LNCaP clone FGC (cell line): ENCODE data around the gene CTXN1.

Experiments used
- DNase-seq: peaks from one replicate; pipeline ENCODE4 v3.0.0-alpha.2; 2011; ENCODE audit warnings: low read depth
- H3K4me3 ChIP-seq: 2 replicates; pipeline ENCODE4 v1.5.1; 2011; ENCODE audit warnings: mild to moderate bottlenecking, low read depth, low read length, control low read depth
- TF ChIP-seq, protein P1 (sequence below): IDR thresholded peaks from 2 replicates; pipeline ENCODE4 v1.5.1; 2012; ENCODE audit warnings: mild to moderate bottlenecking; ENCODE audit not compliant: control insufficient read depth, insufficient read depth; ENCODE audit errors: extremely low read depth

Gene CTXN1

DNA sequence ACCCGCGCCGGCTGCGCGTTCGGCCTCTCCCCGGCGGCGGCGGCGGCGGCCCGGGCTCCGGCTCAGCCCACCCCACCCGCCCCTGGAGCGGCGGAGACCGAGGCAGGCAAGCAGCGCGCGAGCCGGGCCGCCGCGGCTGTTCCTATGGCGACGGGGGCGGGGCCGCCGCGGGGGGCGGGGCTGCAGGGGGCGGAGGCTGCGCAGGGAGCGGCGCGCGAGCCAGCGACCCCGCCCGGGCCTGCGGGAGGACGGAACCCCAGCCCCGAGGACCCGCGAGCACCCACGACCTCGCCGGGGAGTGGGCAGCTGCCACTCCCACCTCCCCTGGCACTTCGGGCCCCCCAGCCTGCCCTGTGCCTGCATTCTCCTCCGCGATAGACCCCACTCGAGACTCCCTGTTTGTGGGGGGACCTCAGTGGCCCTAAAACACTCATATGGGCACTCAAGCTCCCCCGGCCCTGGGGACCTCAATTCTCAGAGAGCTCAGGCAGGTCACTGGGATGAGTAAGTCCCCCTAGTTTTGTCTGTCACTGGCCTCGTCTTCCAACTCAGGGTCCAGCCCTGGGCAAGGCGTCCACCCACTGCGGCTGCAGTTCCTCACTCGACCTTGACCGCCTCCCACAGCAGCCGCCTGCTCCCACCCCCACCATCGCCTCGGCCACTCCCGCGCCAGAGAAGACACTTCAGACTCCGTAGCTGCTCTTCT lies at the start of gene CTXN1:
TSS of gene CTXN1 (minus strand) at position 115 of the 706 bp plus-strand sequence. CDS start 597 bp downstream, outside the sequence.
- TF ChIP-seq, protein P1, sequence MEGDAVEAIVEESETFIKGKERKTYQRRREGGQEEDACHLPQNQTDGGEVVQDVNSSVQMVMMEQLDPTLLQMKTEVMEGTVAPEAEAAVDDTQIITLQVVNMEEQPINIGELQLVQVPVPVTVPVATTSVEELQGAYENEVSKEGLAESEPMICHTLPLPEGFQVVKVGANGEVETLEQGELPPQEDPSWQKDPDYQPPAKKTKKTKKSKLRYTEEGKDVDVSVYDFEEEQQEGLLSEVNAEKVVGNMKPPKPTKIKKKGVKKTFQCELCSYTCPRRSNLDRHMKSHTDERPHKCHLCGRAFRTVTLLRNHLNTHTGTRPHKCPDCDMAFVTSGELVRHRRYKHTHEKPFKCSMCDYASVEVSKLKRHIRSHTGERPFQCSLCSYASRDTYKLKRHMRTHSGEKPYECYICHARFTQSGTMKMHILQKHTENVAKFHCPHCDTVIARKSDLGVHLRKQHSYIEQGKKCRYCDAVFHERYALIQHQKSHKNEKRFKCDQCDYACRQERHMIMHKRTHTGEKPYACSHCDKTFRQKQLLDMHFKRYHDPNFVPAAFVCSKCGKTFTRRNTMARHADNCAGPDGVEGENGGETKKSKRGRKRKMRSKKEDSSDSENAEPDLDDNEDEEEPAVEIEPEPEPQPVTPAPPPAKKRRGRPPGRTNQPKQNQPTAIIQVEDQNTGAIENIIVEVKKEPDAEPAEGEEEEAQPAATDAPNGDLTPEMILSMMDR, result no peak
- DNase-seq, result no peak
- peak within 1 kb of the TSS; percentile 41 for H3K4me3 ChIP-seq

DNA sequence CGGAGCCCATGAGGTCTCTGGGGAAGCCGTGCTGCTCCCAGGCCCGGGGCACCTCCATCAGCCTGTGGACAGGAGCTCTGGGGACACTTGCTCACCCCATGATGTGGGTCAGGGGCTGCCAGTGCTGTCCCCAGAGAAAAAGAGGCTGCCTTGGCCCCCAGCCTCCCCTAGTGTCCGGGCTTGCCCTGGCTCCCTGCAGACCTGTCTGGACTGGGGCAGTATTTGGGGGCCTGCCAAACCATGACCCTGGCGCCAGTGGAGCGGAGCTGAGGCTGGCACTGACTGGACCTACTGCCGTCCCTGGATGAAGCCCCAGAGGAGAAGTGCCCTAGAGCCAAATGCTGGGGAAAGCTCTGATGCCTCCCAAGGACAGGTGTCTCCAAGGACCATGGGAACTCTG lies 49.1 kb upstream of the CTXN1 start:
- TF ChIP-seq, protein P1, result no peak
- no peak overlapping the region for H3K4me3 ChIP-seq
- DNase-seq, result no peak

DNA sequence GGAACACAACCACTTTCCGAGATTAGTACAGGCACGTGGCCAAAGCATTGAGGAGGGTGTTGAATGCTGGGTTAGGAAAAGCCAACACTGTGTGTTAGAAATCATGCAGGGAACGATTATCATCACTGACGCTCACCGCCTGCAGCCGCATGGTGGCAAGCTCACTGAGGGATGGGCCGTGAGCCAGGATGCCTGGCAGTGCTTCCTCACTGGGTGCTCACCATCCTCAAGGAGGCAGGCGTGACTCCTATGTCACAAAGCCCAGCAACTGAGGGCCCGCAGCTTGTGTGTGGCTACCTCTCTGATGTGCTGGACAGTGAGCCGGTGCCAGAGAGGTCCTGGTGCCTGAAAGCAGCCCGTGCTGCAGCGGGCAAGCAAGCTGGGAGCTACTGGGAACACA lies 47.9 kb upstream of the CTXN1 start:
- TF ChIP-seq, protein P1, result no peak
- H3K4me3 ChIP-seq, result no peak overlapping the region
- DNase-seq, result no peak

DNA sequence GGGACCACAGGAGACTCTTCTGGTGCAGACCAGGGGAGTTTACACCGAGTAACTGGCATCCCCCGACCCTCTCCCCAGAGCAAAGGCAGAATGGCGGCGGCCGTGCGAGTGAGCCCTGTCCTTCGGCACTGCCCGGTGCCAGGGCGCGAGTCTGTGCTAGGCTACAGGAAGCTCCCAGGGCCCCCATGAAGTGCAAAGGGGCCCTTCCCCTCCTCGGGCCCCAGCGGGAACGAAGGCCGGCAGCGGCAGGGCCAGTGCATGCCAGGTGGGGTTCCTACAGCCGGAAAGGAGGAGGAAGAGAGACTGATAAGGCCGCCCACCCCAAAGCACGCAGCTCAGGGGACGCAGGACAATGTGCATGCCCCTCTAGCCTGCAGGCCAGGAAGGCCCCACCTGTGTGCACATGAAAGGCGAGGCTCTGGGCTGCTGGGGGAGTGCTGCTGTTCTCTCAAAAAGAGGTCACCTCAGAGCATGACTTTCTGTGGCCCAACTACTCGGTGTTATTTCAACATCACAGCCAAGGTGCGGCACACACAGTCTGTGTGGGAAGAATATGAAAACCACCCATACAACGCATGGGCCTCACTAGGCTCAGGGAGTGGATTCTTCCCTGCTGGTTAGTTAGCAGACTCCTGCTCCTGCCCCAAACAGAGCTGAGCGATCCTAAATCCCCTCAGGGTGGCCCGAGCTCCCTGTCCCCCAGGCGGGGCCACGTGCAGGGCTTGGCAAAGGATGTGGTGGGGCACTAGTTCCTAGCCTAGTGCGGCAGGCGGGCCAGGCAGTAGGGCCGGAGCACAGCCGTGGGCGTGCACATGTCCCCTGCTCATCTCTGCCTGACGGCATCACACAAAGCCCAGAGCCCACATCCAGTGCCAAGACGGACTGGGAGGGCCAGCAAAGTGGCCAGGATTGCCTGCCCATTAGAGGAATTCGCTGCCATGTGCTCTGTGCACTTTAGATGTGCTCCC lies 45.9 kb upstream of the CTXN1 start:
- TF ChIP-seq, protein P1, result no peak
- DNase-seq, result no peak
- H3K4me3 ChIP-seq, result no peak overlapping the region

DNA sequence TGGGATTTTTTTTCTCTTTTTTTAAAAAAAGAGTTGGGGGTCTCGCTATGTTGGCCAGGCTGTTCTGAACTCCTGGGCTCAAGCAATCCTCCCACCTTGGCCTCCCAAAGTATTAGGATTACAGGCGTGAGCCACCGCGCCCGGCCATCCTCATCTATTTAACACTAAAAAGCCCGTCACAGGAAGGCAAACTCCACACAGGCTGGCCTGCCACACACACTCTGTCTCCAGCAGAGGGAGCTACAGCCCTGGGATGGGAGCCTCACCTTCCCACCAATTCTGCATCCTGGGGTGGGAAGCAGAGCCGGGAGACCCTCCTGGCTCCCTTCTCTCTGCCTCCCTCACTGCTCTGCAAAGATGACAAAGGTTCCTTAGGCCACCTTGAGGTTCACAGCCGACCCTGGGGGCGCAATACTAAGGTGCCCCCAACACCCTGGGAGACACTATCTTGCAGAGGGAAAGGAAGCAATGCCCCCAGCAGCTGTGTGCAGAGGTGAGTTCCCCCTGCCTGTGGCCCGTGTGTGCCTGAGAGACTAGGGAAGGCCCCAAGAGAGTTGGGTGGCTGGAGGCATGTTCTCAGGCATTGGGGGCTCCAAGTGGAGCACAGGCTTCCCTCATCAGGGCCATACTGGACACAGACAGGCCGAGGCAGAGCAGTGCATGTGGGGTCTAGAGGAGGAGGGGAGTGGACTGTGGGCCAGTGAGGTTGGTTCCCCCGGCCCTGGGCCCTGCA lies 44.9 kb upstream of the CTXN1 start:
- TF ChIP-seq, protein P1, result peak; percentile 85
- no peak overlapping the region for H3K4me3 ChIP-seq
- DNase-seq, result no peak

DNA sequence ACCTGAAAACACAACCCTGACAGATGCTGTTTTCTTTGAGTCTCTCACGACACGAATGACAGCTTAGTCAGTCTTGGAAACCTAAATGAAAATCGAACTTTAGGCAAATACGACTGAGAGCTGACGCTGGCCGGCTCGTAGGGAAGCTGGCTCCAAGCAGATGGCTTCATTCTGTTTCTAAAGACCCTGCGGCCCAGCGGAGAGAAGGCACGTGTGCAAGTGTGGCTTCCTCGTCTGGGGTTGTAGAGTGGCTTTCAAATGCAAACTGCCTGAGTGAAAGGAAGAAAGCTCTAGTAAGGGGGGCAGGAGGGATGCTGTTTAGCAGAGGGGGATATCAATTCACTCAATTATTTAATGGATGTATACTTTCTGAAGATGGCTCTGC lies 43.6 kb upstream of the CTXN1 start:
- TF ChIP-seq, protein P1, result no peak
- no peak overlapping the region for H3K4me3 ChIP-seq
- no peak for DNase-seq
